CD4-positive, alpha-beta T cell treated with Interleukin-15 for 4 hours (primary cell): ENCODE results near the gene EN2.
"Not testable (repeated sequence)": the region's sequence is repeated elsewhere in the genome, so short reads cannot be mapped to it uniquely, and the experiment has no call there.

Experiments used
- DNase-seq: peaks from one replicate; pipeline ENCODE4 v3.0.0-alpha.2; 2020; ENCODE audit warnings: low spot score

Gene EN2

GRCh38 chr7:155426543-155427410 lies 31.2 kb upstream of the EN2 start:
- DNase-seq: no peak

DNA sequence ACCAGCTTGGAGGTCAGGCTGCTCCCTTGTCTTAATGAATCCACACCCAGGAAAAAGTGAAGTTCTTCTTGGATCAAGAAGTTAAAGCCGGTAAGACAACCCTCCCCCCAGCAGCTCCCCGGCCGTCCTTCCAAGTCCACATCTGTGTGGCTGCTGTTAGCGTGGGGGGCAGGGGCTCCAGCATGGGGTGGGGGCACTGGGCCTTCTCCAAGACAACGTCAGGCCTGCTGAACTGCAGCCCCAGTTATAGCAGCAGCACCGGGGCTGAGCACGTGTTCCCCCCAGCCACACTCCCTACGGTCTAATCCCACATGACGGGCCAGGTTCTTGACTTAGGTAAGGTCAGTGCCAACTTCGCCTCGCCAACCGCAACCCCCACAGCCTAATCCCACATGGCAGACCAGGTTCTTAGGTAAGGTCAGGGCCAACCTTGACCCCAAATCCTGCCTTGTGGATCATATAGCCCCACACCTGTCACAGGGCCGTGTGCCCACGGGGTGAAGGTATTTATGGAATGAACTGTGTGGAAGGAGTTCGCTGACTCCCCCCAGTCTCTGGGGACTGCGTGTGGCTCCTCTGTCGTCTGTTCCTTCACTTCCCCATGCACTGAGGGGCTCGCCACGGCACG lies 30.4 kb upstream of the EN2 start:
- DNase-seq: no peak

DNA sequence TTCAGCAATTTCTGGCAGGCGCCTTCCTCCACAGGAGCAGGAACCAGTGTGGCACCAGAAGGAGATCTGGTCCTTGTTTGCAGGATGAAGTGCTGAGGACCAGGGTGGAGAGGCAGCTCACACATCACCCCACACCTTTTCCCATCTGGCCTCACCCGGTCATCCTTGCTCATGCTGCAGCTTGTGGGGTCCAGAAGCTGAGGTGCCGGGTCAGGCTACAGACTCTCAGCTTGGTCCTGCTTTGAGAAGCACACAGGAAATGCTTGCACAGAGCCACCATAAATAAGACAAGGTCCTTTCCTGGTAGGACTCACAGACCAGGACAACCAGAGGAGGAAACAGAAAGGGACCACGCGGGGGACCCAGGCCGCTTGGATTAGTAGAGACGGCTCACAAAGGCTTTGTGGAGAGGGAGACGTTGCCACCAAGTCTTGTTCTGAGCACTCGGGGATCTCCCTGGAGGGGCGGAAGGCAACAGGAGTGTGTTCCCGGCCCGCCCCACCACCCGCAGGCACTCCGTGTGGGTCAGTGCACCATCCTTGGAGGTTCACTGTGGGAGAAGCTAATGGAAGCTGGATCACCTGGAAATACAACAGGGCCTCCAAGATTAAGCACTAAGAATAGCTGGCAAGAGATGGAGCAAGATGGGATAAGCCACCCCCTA lies 29.6 kb upstream of the EN2 start:
- DNase-seq: no peak

GRCh38 chr7:155429651-155430050 lies 28.3 kb upstream of the EN2 start:
- no peak for DNase-seq

- no peak for DNase-seq
Measured at GRCh38 chr7:155430606-155431005, 27.3 kb upstream of the EN2 start.

DNA sequence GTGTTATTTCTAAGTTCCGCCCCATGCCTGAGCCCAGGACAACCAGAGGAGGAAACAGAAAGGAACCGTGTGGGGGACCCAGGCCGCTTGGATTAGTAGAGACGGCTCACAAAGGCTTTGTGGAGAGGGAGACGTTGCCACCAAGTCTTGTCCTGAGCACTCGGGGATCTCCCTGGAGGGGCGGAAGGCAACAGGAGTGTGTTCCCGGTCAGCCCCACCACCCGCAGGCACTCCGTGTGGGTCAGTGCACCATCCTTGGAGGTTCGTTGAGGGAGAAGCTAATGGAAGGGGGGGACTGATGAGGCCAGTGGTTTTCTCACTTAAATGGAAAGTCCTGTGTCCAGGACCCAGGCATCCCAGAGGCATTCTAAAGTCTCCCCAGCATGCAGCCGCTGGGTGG lies 26.7 kb upstream of the EN2 start:
- no peak for DNase-seq

- DNase-seq: no peak
Measured at GRCh38 chr7:155431711-155432110, 26.2 kb upstream of the EN2 start.

GRCh38 chr7:155435110-155435509 lies 22.8 kb upstream of the EN2 start:
- no peak for DNase-seq

GRCh38 chr7:155437836-155438235 lies 20.1 kb upstream of the EN2 start:
- DNase-seq: no peak

DNA sequence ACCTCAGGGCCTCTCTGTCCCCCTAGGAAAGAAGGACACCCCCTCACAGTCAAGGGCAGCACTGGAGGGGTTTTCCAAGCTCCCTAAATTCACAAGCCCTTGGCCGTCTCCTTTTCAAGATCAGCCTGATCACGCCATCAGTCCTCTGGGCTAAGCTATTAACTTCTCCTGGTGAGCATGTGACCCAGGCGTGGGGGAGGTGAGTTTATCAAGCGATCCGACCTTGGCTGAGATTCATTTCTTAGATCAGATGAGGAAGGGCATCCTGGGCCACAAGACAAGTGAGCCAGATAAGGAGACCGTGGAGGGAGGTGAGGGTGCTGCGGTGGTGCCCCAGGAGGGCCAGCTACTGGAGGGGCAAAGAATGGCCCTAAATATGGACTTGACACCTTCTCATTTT lies 19.2 kb upstream of the EN2 start:
- no peak for DNase-seq

DNA sequence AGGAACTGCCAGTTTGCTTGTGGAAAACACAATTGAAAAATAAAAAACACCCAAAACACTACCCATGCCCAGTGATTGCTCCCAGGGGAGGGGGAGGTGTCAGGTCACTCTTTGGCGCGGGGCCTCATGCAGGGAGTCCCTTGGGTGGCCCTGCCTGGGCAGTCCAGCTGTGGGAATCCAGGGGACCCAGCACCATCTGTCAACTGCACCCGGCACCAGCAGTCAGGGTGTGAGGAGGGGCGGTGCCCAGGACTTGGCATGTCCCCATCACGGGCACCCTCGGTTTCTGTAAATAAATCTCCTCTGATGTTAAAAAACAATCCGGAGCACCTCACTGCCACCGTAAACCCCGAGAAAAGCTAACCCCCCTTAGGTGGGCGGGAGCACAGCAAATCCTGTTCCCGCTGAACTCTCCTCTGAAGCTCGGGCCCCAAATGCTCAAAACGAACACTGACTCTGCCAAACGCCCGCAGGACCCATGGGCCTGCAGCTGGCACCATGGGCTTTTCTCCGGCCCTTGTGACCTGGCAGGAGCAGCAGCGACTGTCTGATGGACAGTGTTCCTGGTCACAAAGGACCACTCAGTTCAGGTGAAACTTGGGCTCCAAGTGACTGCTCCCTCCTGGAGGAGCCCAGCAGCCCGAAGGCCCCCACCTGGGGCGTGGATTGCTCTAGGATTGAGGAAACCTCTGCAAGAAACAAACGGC lies 18.5 kb upstream of the EN2 start:
- DNase-seq: no peak

DNA sequence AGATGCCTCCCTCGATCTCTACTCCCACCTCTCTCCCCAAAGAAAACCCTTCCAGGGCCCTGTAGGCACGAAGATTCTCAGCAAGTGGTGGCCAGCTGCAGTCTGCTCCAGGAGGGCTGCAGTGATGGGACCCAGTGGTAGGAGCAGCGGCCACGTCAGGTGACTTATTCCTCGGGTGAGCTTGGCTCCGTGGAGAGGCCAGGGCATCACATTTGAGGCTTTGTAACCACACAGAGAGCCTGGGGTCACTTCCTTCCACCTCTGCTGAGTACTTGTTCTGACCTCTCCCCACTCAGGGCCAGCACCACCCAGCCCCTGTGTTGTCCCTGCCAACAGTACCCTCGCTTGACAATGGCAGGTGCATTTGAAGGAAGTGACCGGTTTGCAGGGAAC lies 17.9 kb upstream of the EN2 start:
- DNase-seq: no peak

GRCh38 chr7:155441856-155442255 lies 16.1 kb upstream of the EN2 start:
- DNase-seq: no peak

DNA sequence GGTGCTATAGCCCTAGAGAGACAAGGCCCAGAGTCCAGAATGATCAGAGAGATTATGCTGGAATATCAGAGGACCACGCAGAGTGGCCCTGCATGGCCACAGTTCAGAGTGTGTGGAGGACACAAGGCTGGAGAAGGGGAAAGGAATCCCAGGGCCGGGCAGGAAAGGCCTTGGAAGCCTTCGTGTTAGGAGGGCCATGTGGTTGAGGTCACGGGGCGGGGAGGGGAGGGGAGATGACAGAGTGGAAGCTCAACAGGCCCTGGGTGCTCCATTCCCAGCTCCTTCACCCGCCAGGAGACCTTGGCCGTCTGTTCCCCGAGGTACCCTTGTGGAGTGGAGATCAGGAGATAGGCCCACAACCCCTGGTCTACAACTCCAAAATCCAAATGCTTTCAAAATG lies 13.2 kb upstream of the EN2 start:
- DNase-seq: no peak

GRCh38 chr7:155445606-155446005 lies 12.3 kb upstream of the EN2 start:
- DNase-seq: not testable (repeated sequence)

GRCh38 chr7:155447603-155448002 lies 10.3 kb upstream of the EN2 start:
- DNase-seq: no peak

DNA sequence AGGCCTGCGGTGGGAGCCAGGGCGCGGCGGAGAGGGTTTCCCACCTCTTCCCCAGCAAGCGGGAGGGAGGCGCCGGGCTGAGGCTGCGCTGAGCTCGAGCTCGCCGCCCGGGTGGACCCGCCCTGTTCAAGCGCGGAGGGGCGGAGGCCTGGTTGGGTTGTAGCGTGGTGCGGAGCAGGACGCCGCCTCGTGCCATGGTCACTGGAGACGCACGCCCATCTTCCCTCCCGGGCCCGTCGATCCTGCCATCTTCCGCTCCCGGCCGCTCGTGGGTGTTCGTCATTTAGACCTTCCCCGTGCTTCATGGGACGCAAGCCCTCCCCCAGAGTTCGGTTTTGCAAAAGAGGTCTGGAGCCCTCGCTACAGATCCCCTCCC lies 9.3 kb upstream of the EN2 start:
- no peak for DNase-seq

- no peak for DNase-seq
Measured at GRCh38 chr7:155449008-155449868, 8.7 kb upstream of the EN2 start.

DNA sequence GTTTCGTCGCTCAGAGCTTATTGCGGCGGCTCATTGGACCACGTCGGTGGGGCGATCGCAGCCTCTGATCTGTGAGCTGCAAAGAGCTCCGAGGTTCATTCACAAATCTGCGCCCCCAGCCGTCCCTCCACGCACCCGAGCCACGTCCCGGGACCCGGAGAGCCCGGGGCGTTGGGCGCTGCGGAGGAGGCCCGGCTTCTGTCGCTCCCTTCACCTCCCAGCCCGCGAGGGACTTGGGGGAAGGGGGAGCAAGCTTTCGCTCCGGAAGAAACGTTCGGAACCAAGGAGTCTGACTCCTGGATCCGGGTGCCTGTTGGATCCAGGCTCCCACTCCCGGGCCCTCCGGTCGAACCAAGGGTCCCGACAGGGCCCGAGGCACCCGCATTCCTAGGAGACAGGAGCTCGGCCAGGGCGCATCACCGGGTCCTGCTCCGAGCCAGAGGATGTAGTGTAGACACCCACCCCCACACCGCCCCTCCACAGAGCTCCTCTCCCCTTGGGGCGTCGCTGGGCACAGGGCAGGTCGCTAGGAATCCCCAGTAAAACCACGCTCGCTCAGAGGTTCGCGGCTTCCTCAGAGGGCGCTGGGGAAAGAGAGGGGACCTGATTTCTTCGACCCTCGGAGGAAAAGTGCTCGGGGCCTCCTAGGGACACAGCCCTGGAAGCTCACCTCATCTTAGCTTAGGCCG lies 7.9 kb upstream of the EN2 start:
- no peak for DNase-seq

DNA sequence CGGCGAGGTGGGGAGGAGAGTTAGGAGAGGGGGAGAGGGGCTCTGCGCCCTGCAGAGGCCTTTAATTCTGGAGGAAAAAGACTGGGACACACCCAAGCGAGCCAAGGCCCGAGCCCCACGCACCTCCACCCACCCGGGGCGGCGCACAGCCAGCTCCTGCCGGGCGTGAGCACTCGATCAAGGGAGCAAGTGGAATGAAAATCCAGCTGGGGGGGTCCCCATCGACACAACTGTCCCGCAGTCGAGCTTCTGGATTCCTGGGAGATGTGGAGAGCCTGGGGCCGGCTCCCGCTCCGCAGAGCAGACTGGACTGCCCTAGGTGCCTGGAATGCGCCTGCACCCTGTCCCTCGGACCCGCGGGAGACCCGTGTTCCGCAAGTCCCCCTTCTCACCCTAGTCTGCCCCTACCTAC lies 7.4 kb upstream of the EN2 start:
- no peak for DNase-seq
